Ovary (tissue), 3 donors: ENCODE results near the gene HDAC9.

Experiments
- CTCF ChIP-seq, 3 donors: fragments of 450-650 bp in 2 of 3; fragments of 200-600 bp in 1 of 3; IDR thresholded peaks; one replicate each; pipeline versions ENCODE4 v1.5.1 to v1.8.0; 2016 to 2022; ENCODE audit warnings: antibody characterized with exemption in 3 of 3, mild to moderate bottlenecking in 1 of 3
- EP300 ChIP-seq: sonication (generic); formaldehyde crosslinking; IDR thresholded peaks from one replicate; pipeline ENCODE4 v1.6.1; 2017; ENCODE audit warnings: antibody characterized with exemption
- POLR2A ChIP-seq: fragments of 450-650 bp; IDR thresholded peaks from one replicate; pipeline ENCODE4 v1.6.1; 2017; ENCODE audit warnings: antibody characterized with exemption, mild to moderate bottlenecking, moderate library complexity
- donor health status: DM: no; HTN: no; CAD: no.

DNA sequence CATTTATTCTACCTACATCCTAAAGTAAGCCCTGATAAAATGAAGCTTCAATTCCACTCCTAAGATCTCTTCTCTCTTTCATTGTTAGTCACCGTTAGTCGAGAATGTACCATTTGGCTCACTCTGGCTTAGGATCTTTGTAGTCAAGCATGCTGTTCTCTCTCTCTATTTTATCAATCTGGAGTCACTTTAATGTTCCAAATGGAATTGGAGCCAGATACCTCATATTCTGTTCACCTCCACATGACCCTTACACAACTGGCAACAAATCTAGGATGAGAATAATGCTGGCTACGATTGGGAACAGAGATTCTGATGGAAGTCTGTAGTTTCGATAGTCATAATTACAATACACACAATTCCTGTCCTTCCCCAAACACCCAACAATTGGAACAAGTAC is 408.1 kb downstream of the HDAC9 start:
- TF ChIP-seq CTCF (IDR thresholded peaks at IDR 0.05) = no peak
- no peak for TF ChIP-seq POLR2A
- no peak for TF ChIP-seq EP300
